HG02884 (cell line): Measurements from ENCODE around the gene SV2B.

Experiments used
- ATAC-seq: cut with Tn5 transposase; IDR thresholded peaks from one replicate; pipeline ENCODE4 v1.9.1; 2021; ENCODE audit warnings: mild to moderate bottlenecking, moderate library complexity; ENCODE audit not compliant: unreplicated experiment

The SV2B gene

DNA sequence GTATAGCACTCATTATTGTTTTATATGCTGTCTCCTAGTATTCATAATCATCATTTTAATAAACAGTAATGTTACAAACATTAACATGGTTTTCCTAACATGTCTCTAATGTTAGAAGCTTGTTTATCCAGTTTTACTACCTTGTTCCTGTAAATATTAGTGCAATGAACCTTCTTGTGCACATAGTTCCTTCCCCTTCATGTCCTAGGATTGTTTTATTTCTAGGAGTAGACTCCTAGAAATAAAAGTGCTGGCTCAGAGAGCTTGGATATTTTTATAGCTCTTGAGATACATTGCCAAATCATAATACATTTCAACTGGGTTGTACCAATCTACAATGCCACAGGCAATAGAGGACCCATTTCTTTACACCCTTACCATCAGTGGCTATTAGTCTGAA lies 161.3 kb downstream of the SV2B start:
- no peak for ATAC-seq

DNA sequence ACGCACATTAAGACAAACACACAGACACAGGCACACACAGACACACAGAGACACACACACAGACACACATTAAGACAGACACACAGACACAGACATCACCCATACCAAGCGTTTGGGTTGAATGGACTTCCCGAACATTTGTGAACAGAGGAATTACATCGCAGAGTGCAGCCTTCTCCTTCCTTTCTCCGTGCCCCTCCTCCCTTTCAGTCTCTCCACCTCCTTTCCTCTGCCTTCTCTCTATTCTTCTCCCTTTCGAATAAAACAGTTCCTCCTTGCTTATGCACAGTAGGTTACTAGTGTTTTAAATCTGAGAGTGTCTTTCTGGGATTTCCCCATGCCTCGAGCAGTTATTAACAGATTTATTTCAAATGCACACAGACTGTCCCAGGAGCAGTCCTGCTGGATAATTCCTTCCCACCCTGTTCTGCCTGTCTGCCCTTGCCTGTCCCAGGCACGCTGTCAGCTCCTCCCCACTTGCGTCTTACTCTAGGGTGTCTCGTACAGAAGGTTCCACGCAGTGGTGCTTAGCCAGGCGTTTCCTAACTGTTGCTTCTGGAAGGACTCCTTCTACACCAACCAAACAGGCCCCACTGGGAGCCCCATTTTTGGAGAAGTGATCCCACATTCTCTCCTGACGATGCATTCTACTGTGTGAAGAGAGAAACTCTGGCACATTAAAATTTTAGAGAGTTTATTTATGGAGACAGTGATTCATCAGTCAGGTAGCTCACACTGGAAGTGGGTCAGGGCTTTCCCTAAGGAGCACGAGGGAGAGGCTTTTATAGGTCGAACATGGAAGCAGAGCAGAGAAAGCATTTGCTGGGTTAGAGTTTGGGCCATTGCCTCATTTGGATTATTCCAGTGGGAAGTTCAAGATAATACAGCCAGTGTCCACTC lies 163.8 kb downstream of the SV2B start:
- ATAC-seq: no peak

DNA sequence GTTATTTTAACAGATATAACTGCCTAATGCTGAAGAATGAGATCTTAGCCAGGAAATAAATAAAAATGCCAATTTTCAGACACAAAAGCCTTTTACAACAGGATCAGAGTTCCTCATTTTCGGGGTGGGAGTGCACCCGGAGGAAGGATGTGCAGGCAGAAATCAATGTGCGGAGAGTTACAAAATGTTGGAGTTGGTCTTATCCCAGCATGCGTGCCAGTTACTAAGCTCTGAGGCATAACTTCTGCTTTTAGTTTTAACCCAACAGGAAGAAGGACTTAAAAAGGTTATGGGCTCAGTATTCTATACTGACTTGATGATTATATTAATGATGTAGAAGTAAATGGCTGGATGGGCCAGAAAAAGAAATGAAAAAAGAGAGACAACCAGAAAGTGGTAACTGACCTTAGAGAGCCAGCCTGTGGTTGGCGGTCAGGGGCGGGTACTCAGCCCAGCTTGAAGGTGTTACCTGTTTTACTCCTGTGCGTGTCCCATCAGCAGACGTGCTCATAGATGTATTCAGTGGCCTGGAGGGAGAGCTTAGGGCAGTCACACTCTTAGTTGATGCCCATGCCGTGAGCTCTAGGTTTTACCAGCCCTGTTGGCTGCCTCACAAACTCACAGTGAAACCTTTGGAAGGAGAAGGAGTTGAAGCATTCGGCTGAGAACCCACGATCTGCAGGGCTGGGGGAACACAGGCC lies 164.7 kb downstream of the SV2B start:
- no peak for ATAC-seq

DNA sequence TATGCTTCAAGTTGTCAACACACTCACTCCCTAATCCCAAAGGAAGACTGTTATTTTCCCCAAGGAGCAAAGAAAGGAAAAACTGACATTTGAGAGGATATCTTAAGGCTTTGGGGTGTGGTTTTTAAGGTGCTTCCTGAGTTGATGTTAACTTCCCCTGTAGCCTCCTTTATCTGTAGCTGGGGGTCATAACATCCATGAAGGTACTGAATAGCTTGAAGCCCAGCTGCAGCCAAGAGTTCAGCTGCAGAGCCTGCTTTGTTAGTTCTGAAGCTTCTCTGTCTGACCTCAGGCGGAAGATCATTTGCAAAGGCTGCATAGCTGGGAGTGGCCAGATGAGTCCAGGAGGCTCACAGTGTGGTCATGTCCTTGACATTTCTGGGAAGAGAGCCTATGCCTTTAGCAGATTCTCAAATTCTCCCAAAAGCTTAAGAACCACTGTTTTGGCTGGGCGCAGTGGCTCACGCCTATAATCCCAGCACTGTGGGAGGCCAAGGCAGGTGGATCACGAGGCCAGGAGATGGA lies 165.4 kb downstream of the SV2B start:
- ATAC-seq: no peak

GRCh38 chr15:91268510-91268909 lies 168.5 kb downstream of the SV2B start:
- ATAC-seq: no peak

DNA sequence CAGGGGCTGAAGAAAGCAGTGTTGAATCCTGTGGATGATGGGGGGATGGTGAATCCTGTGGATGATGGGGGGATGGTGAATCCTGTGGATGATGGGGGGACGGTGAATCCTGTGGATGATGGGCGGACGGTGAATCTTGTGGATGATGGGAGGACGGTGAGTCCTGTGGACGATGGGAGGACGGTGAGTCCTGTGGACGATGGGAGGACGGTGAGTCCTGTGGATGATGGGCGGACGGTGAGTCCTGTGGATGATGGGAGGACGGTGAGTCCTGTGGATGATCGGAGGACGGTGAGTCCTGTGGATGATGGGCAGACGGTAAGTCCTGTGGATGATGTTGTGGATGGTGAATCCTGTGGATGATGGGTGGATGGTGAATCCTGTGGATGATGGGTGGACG lies 170.7 kb downstream of the SV2B start:
- ATAC-seq: no peak

- ATAC-seq: peak; percentile 65
These were observed 171.6 kb downstream of the SV2B start for GRCh38 chr15:91271565-91272153.

- no peak for ATAC-seq
These were observed 175.8 kb downstream of the SV2B start for GRCh38 chr15:91275844-91276243.

GRCh38 chr15:91278951-91279350 lies 178.9 kb downstream of the SV2B start:
- no peak for ATAC-seq

- no peak for ATAC-seq
These were observed 179.4 kb downstream of the SV2B start for GRCh38 chr15:91279486-91279885.

DNA sequence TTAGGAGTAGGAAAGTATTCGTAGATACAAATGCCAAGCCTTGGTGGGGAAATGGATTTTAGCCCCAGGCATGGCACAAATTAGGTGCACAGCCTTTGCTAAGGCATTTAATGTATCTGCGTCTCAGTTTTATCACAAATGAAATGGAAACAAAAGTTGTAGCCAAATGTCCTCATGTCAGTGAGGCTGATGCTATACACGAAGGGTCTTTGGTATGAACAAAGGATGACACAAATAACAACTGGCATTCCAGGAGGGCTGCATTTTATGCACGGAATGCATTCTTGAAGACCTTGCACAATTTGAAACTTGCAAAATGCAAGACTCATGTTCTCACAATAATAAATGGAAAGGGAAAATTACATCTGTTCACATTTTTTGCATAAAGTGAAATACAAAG lies 181.9 kb downstream of the SV2B start:
- no peak for ATAC-seq

DNA sequence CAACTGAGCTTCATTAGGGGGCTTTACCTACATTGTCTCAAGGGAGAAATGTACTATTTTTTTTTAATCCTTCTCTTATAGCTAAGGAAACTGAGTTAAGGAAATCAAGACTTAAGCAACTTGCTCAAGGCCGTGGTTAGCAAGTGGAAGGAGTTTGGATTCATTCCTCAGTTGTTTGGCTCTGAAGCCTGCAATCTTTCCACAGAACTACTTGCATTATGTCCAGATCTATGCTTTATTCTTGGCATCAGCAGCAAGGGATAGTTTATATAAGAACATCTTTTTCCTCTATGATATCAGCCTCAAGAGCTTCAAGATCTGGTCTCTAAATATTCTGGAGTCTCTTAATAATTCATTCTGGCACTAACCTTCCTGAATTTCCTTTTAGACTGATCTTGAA lies 182.4 kb downstream of the SV2B start:
- ATAC-seq: no peak

DNA sequence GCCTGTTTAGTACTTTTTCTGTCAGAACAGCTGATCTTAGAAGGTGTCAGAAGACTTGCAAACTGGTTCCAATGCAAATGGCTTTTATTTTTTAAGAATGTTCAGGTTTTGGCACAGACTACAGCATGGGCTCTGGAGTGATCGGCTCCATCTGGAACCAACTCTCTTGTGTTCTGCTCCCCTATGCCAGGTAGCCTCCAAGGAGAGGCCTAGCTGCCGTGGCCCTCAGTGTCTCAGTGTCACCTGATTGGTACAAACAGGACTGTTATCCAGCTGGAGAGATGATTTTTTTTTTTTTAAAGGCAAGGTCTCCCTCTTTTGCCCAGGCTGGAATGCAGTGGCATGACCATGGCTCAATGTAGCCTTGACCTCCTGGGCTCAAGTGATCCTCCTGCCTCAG lies 183.1 kb downstream of the SV2B start:
- no peak for ATAC-seq

DNA sequence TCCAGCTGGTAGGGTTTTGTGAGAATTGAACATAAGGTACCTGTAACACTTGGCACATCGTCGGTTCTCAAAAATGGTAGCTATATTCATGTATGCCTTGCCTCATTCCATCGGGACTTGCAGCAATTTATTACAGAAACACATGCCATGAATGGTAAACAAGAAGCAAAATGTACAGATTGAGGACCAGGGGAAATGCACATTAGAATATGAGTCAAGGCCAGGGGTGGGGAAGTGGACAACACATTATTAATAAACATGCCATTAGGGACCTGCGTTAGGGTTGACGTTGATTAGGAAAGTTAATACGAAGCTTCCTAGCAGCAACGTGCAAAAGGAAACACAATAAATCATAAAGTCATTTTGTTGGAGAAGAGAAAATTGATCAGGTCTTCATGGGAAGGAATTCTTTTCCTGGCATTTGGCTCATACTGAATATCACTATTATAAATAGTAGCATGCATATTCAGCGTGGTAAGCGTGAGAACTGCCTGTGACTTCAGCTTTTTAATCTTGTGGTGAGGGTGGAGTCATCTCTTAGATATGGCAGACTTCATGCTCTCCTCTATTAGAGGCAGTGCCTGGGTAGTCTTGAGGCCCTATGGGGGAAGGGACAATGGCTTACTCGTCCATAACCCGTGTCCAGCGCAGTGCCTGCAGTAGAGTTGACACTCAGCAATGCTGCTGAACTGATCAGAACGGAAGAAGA lies 184.9 kb downstream of the SV2B start:
- no peak for ATAC-seq

DNA sequence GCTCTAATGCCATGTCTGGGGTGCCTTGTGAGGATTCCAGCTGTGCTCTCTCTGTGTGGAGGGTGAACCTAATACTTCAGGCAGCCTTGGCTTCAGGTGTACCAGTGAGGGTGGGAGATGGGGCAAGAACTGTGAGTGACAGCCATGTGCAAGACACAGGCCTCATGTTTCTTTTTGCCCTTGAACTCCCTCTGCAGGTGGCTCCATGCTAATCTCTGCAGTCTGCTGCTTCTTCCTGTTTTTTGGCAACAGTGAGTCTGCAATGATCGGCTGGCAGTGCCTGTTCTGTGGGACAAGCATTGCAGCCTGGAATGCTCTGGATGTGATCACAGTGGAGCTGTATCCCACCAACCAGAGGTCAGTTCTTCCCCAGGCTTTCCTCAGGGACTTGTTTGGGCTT lies 189.3 kb downstream of the SV2B start:
- no peak for ATAC-seq

DNA sequence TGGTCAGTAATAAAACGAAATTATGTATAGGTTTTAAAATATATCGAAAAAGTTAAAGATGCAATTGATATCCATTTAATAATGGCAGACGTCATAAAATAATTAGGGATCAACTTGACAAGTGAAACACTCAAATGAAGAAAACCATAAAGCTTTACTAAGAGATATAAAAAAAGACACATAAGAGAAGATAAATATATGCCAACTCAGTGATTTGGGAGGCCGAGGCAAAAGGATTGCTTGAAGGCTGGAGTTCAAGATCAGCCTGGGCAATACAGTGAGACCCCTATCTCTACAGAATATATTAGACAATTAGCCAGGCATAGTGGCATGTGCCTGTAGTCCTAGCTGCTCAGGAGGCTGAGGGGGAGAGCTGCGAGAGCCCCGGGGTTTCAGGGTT lies 190.5 kb downstream of the SV2B start:
- ATAC-seq: no peak

GRCh38 chr15:91291673-91292072 lies 191.6 kb downstream of the SV2B start:
- peak; percentile 47 for ATAC-seq

GRCh38 chr15:91294344-91294743 lies 194.3 kb downstream of the SV2B start:
- no peak for ATAC-seq

DNA sequence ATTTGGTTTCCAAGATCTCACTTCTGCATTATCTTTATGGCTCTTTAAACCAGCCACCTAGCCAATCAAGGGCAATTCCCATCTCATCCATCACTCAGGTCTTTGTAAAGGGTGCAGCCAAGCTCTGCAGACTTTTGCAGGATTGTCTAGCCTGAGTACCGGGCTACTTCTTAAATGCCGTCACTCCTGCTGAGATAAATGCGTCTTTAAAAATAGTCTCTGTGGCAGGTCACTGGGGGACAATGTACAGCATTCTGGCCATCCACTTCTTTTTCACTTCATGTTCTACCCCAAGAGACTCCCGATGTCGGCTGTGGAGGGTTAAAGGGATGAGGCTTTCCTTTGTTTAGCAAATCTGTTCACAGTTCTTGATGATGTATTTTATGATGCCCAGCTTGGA lies 194.7 kb downstream of the SV2B start:
- no peak for ATAC-seq

- ATAC-seq: no peak
These were observed 198.0 kb downstream of the SV2B start for GRCh38 chr15:91298101-91298500.
